SW 1271 (cell line): Measurements from ENCODE around the gene BOD1L2.

Experiments used
- DNase-seq, 2 experiments: peaks; one replicate each; lab custom pipeline; 2025; lab: John Stamatoyannopoulos, UW

BOD1L2 gene

DNA sequence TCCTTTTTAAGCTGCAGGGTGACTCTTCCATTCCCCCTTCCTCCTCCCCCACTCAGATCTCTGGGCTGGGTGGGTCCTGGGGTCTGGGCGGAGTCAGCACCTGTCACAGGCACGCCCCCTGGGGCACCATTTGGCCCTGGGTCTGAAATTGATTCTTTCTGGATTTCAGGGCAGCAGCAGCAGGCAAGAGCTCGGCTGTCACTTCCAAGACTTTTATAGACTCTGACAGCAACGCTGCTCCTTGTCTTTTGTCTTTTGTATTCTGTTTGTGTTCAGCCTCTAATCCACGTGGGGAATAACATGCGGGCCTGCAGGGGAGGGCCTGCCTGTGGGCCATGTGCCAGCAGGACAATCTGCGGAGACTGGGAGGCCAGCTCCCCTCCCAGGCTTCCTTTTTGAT, 3.9 kb downstream of the BOD1L2 start:
- DNase-seq: no peak

DNA sequence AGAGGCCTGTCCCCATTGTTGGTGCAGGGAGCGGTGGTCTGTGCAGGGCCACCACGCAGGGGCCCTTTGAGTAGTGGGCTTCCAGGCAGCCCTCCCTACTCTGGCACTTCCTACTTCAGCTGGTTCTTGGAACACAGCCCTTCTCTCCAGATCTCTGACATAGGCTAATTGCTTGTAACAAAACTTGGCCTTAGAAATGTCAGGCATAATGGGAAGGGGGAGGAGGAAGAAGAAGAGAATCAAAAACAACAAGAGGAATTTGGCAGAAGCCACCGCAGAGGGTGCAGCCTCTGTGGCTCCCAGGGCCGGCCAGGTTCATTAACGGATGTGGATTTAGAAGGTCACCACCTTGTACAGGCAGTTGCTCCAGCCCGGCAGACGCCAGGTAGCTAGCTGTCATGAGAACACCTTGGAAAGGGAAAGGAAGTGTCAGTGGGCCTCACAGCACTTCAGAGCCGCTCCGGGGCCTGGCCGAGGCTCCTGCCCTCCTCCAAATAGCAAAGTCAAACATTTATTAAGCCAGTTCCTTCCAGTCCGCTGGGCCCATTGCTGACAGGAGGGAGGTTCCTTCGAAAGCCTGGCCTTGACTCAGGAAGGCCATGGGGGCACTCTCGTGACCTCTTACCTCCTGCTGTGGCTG, 7.4 kb downstream of the BOD1L2 start:
- DNase-seq: no peak

DNA sequence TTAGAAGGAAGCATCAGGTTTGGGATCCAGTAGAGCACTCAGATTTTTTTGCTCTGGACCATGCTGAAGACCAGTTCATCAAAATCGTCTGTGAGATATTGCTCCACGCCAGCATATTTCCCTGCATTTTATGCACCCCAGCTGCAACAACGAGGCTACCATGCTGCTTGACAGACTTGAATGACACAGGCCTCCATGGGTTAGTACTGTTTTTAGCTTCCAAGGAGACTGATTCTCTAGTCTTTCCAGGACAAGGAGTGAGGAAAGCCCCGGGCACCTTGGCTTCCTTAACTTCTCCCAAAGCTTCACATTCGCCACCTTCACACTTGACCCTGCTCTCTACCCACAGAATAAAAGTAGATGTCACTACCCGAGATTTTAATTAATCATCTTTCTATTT, 17.5 kb downstream of the BOD1L2 start:
- DNase-seq: no peak

DNA sequence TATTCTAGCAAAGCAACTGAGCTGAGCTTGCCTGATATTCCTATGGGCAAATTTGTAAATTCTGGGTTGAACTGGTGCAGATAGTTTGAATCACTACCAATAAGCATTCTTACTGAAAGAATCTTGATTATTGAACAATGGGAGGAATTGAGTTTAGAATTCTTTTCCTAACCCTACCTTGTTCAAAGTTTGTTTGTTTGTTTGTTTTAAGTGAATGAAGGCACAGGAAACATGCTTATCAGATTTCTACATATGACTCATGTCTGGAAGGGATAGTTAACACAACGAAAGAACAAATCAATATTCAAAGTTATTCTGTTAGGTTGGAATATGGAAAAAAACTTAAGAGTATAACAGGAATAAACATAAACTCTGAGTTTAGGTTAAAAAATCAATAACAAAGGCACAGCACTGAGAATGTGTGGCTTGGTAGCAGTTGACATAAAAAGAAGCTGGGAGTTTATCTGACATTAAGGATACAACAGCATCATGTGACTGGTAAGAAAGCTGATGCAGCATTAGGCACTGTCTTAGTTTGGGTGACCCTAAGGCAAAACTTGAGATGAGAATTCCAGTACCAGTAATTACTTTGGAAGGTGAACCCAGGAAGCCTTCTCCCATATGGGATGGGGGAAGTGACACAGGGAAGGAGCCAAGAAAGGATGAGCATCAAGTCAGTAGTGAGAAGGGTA, 20.9 kb downstream of the BOD1L2 start:
- no peak for DNase-seq

DNA sequence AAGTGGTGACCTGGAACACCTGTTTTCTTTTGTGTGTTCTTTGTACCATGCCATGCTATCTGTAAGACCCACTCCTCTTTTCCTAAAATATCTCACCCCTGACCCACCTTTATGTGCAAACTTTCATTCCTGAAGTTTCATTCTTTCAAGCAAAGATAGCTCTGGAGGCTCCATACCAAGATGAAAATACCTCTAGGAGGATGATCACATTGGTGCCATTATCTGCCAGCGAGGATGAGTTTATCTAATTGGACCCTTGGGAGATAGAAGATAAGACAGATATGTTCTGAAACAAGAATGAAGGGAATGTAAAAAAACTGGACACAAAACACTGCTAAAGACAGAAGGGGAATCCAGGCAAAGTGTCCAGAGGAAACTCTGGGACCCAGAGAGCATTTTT, 24.1 kb downstream of the BOD1L2 start:
- no peak for DNase-seq

DNA sequence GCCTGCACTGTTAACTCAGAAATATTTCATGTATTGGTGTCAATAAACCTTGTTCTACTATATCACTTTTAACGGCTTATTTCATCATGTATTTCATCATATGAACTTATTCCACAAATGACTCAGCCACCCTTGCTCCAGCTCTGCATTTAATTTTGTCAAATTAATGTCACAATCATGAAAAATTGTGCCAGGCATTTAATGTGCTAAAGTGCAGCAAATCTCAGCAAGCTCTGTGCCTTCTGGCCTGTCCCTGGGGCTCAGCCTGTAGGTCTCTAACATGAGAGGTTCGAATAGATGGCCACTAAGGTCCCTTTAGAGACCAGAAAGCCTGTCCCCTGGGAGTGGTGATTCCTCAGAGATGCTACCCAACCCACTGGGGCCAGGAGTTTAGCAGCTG, 28.6 kb downstream of the BOD1L2 start:
- DNase-seq: no peak

DNA sequence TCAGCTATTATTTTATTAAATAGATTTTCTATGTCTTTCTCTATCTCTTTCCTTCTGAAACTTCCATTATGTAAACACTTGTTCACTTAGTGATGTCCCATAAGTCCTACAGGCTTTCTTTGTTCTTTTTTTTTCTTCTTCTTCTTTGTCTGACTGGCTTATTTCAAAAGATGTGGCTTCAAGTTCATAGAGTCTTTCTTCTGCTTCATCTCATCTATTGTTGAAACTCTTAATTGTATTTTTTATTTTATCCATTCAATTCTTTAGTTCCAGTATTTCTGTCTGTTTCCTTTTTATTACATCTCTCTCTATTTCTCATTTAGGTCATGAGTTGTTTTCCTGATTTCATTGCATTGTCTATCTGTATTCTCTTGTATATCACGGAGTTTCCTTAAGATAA, 38.5 kb downstream of the BOD1L2 start:
- no peak for DNase-seq

DNA sequence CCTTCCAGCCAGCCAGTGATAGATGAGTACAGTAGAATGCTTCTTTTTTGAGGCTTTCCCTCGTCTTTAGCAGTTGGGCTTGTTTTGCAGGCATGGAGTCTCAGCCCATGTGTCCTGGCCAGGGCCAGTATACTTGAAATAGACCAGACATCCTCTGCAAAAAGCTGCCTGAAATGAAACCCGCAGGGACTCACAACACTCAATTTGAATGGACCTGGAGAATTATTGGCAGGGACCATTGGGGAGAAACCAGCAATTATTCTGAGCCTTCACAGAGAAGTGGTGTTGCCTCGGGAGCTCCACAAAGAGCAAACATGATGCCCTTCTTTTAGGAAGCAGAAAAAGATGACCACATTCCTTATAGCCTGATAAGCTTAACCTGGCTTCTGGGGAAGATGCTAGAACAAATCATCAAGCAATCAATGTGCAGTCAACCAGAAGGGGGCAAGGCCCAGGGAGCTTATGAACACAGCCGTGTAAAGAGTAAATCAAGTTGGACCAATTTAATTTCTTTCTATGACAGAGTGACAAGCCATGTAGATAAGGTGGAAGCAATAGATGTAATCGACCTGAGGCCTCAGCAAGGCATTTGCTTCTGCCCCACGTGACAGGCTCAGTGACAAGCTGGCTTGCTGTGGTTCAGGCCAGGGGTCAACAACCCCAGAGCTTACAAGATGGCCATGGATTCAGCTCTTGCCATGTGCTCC, 42.1 kb downstream of the BOD1L2 start:
- no peak for DNase-seq

DNA sequence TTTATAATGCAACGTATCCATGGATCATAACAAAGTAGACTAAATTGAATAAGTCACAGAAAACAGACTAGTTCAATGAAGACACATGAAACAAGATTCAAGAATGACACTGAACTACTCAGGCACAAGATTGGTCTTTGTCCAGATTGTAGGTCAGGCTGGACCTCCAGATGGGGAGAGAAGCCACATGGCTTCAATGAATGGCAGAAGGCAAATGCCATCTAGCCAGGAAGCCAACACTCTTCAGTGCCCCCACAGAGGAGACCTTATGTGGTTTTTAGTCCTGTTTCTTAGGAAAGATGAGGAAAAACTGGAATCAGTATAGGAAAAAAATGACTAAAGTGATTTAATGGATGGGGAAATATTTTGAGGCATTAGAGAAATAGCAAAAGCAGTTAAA, 43.1 kb downstream of the BOD1L2 start:
- no peak for DNase-seq

DNA sequence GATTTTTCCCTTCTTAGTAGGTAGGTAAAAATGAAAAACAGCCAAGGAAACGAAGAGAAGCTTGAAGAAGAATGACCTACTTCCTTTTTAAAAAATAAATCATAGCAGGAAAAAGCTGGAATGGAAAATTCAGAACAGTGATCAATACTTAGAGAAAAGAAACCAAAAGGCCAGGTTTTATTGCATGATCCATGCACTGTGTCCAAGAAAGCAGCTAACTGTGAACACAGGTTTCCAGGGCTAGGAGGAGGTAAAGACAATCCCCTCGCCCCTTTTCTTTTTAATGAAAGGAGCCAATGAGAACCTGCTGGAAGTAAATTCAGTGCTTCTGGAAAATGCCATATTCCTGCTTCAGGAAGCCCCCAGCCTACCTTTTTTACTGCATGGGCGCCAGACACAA, 47.2 kb downstream of the BOD1L2 start:
- no peak for DNase-seq

DNA sequence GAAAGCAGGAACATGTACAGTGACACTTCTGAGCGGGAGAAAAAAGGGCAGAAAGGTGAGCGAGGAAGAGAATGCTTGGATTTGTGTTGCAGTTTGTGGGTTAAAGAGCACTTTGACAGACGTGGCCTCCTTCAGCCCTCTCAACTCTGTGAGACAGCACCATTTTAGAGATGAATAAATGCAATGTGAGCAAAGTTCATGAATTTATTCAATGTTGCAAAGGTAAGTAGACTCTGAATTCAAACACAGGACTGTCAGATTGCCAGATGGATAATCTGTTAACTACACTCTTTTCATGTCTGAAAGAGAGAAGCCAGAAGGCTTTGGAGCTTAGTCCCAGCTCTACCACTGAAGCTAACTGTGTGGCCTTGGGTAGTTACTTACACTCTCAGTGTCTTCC, 47.7 kb downstream of the BOD1L2 start:
- no peak for DNase-seq

DNA sequence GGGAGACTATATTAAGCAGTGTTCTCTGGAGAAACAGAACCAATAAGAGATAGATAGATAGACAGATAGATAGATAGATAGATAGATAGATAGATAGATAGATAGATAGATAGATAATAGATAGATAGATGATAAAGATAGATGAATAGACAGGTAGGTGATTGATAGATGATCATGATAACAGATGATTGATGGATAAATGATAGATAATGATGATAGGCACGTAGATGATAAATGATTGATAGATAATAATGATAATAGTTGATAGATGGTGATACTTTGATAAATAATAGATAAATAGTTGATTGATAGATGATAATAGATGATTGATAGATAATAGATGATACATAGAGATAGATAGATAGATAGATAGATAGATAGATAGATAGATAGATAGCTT, 48.5 kb downstream of the BOD1L2 start:
- DNase-seq: no peak

DNA sequence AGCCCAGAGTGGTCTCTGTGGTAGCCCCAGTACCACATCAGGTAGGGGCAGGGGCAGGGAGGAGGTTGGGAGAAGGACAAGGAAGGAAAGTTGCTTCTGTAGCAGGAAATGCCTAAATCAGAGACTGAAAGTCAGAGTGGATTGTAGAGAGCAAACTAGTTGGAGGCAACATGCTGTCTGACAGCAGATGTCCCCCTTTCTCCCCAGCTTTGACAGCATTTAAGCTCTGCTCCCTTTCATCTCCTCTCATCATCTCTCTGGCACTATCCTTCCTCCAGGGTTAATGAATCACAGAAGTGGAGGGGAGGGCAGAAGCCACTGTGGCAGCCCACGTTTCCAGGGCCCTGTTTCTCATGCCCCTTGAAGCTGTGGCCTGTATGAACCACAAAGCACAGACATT, 50.4 kb downstream of the BOD1L2 start:
- DNase-seq: no peak

DNA sequence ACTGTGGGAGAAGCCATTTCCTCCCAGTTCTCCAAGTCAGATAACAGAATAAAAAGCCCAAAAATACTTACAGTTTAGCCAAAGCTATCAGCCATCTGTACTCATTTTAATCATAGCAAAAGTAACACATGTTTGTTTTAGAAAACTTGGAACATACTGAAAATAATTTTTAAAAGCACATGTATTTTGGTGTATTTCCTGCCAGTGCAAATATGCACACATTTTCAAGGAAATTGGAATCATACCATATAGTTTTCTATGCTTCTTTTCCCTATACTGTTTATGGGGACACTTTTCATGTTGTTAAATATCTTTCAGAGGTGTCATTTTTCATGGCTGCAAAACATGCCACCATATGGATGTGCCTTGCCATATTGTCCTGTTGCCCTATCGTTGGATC, 51.2 kb downstream of the BOD1L2 start:
- no peak for DNase-seq
